Tibial nerve (tissue), 4 donors: ENCODE data around the gene MPP7. TPM values are rescaled to one million over a fixed set of nuclear protein-coding genes. Genes with fewer than 3 reads are reported as not detected.
"Not testable (repeated sequence)": the region's sequence is repeated elsewhere in the genome, so short reads cannot be mapped to it uniquely, and the experiment has no call there.

Source experiments
- DNase-seq, 2 donors: peaks; one replicate each; pipeline ENCODE4 v3.0.0-alpha.2; 2019; ENCODE audit warnings: low spot score in 2 of 2
- H3K27ac ChIP-seq, 4 donors: fragments of 200-600 bp; sonication (generic) in 3 of 4; one replicate each; pipeline ENCODE4 v1.5.1; 2017 to 2019; ENCODE audit warnings: mild to moderate bottlenecking in 1 of 4
- H3K27me3 ChIP-seq, 2 donors: fragments of 200-600 bp; sonication (generic) in 1 of 2; one replicate each; pipeline versions ENCODE4 v1.5.1 to v1.6.0; 2017 to 2019
- H3K36me3 ChIP-seq, 3 donors: fragments of 200-600 bp; sonication (generic); one replicate each; pipeline ENCODE4 v1.5.1; 2018 to 2019
- H3K4me1 ChIP-seq, 4 donors: fragments of 200-600 bp; sonication (generic) in 3 of 4; one replicate each; pipeline ENCODE4 v1.5.1; 2017 to 2019
- H3K4me3 ChIP-seq, 4 donors: fragments of 200-600 bp; sonication (generic) in 3 of 4; one replicate each; pipeline ENCODE4 v1.5.1; 2017 to 2019; ENCODE audit warnings: mild to moderate bottlenecking in 1 of 4, moderate library complexity in 1 of 4
- H3K9me3 ChIP-seq, 4 donors: fragments of 200-600 bp; sonication (generic) in 3 of 4; one replicate each; pipeline ENCODE4 v1.5.1; 2017 to 2019
- EP300 ChIP-seq, 2 donors: sonication (generic); formaldehyde crosslinking; IDR thresholded peaks; one replicate each; pipeline ENCODE4 v1.6.1; 2017; ENCODE audit warnings: antibody characterized with exemption in 2 of 2, mild to moderate bottlenecking in 1 of 2
- POLR2A ChIP-seq, 2 donors: fragments of 450-650 bp; IDR thresholded peaks; one replicate each; pipeline ENCODE4 v1.6.1; 2017; ENCODE audit warnings: antibody characterized with exemption in 2 of 2, mild to moderate bottlenecking in 2 of 2, moderate library complexity in 2 of 2
- WGBS, 2 donors: methylation state at CpG; one replicate each; pipeline ENCODE4 v1.1.5; 2018; 5-methylcytosine and 5-hydroxymethylcytosine counted together
- total RNA-seq, 4 donors: library from RNA; depleted of rRNA; stranded (reverse); fragments of >200 nt; gene quantifications; one replicate each; pipeline ENCODE4 v1.1.0, GENCODE V29; 2016
- TF ChIP-seq, protein P1 (sequence below), 5 experiments: fragments of 200-600 bp in 3 of 5; fragments of 450-650 bp in 2 of 5; sonication (generic) in 3 of 5; IDR thresholded peaks; one replicate each; pipeline ENCODE4 v1.5.1; 2016 to 2019; ENCODE audit warnings: antibody characterized with exemption in 5 of 5, mild to moderate bottlenecking in 3 of 5, moderate library complexity in 2 of 5

Gene MPP7
- 1 to 10 TPM; 1.5 to 8.4 (median 4.3) TPM for total RNA-seq

DNA sequence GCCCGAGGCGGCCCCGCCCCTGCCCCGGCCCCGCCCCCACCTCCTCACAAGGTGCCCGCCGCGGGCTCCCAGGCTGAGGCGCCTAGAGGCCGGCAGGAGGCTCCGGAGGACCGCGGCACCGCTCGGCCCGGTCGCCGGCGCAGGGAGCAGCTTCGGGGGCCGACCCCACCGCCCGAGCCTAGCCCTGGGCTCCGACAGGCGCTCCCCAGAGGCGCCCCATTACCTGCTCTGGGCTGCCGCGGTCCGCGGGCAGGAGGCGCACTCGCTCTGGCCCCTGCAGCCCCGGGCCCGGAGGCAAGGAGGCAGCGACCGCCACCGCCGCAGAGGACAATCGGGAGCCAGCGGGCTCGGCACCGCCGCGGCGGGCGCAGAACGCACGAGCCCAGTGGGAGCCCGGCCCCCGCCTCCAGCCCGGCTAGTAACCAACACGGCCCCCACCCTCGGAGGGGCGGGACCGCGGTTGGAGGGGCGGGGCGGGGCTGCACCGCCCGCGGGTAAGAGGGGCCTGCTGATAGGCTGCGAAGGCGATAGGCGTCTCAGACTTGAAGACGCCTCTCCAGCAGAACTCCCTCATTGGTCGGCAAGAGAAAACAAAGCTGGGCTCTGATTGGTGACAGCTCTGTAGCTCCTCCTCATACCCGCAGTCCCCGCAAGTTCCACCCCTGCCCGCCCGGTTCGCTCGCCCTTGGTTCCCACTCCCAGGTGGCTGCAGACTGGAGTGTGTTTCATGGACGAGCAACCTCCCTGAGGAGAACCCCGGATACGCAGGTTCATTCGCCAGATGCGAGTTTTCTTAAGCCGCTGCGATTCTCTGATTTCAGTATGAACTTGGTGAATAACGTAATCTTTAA is at the start of gene MPP7:
TSS of gene MPP7 (minus strand) at position 427 of the 851 bp plus-strand sequence. CDS start 64,460 bp downstream, outside the sequence.
- 1% methylated on average over 15 to 28 of the region's 80 CpGs for WGBS, 2 donors
- H3K27me3 ChIP-seq, result peaks cover 0 to 31% of the 10 kb centered on the region in 2 donors
- peaks cover 0 to 22% (median 0%) of the 10 kb centered on the region in 4 donors for H3K4me1 ChIP-seq
- H3K4me3 ChIP-seq, result peak within 1 kb of the TSS; percentile 56 to 98 (median 96)
- H3K36me3 ChIP-seq, result no peaks in the 10 kb centered on the region
- TF ChIP-seq, protein P1, sequence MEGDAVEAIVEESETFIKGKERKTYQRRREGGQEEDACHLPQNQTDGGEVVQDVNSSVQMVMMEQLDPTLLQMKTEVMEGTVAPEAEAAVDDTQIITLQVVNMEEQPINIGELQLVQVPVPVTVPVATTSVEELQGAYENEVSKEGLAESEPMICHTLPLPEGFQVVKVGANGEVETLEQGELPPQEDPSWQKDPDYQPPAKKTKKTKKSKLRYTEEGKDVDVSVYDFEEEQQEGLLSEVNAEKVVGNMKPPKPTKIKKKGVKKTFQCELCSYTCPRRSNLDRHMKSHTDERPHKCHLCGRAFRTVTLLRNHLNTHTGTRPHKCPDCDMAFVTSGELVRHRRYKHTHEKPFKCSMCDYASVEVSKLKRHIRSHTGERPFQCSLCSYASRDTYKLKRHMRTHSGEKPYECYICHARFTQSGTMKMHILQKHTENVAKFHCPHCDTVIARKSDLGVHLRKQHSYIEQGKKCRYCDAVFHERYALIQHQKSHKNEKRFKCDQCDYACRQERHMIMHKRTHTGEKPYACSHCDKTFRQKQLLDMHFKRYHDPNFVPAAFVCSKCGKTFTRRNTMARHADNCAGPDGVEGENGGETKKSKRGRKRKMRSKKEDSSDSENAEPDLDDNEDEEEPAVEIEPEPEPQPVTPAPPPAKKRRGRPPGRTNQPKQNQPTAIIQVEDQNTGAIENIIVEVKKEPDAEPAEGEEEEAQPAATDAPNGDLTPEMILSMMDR (IDR thresholded peaks at IDR 0.05), result peak; percentile 11 to 58 (median 32)
- TF ChIP-seq EP300 (IDR thresholded peaks at IDR 0.05), result peak; percentile 40 to 74
- no peak for TF ChIP-seq POLR2A (IDR thresholded peaks at IDR 0.05)
- peak within 1 kb of the TSS; percentile 82 to 93 (median 86) for H3K27ac ChIP-seq
- H3K9me3 ChIP-seq, result no peaks in the 10 kb centered on the region
- DNase-seq, result peak; percentile 92 to 95

DNA sequence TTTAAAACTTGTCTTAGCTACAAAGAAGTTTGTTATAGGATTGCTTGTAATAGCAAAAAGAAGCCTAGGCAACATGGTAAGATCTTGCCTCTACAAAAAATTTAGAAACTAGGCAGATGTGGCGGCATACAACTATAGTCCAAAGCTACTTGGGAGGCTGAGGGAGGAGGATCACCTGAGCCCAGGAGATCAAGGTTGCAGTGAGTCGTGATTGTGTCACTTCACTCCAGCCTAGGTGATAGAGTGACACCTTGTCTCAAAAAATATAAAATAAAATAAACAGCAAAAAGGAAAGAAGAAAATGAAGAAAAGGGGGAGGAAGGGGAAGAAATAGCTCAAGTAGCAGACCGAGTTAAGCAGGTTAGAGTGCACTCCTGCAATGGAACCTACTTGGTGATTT is 47.0 kb upstream of the MPP7 start:
- H3K4me1 ChIP-seq, result no peaks in the 10 kb centered on the region
- WGBS, 2 donors, result 91 to 93% methylated on average over 3 of the region's 3 CpGs
- TF ChIP-seq, protein P1 (IDR thresholded peaks at IDR 0.05), result no peak
- TF ChIP-seq POLR2A (IDR thresholded peaks at IDR 0.05) (no peak), EP300 (IDR thresholded peaks at IDR 0.05) (no peak)
- H3K27ac ChIP-seq, result no peak overlapping the region
- DNase-seq, result no peak
- peaks cover 0 to 6% (median 0%) of the 10 kb centered on the region in 4 donors for H3K9me3 ChIP-seq
- H3K27me3 ChIP-seq, result no peaks in the 10 kb centered on the region
- H3K36me3 ChIP-seq, result no peaks in the 10 kb centered on the region
- no peak overlapping the region for H3K4me3 ChIP-seq

DNA sequence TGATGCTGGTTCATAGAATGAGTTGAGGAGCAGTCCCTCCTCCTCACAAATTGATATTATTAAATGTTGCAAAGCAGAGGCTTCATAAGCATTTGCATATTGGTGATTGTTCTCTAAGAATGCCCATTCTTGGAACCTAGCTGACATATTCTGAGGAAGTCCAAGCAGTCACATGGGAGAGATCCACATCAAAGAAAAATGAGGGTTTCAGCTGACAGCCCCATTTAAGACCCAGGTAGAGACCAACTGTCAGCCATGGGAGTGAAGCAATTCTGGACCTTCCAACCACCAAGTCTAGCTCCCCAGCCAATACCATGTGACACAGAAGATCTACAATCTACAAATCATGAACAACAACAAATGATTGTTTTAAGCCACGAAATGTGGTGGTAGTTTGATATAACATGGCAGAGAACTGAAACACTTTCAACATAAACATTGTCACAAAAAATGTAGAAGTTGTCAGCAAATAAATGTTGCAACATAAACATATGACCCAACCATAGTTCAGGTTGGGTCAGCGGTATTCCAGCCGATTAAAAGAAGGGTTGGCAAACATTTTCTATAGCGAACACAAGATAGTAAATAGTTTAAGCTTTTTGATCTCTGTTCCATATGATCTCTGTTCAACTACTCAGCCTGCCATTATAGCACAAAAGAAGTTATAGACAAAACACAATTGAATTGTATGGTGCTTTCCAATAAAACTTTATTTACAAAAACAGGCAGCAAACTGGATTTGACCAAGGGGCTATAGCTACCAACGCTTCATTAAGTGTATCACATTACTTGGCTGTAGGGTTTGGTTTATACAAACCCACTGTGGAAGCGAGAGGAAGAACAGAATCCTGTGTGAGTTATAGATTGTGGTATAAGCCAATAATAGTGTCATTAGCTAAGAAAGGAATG is 41.4 kb upstream of the MPP7 start:
- no peak for TF ChIP-seq EP300 (IDR thresholded peaks at IDR 0.05)
- TF ChIP-seq, protein P1 (IDR thresholded peaks at IDR 0.05), result no peak
- no peak for TF ChIP-seq POLR2A (IDR thresholded peaks at IDR 0.05)
- H3K9me3 ChIP-seq, result peaks cover 0 to 6% (median 0%) of the 10 kb centered on the region in 4 donors
- H3K36me3 ChIP-seq, result no peaks in the 10 kb centered on the region
- DNase-seq, result no peak
- no peaks in the 10 kb centered on the region for H3K27me3 ChIP-seq
- H3K4me3 ChIP-seq, result no peak overlapping the region
- 86 to 87% methylated on average over 6 of the region's 6 CpGs for WGBS, 2 donors
- H3K27ac ChIP-seq, result no peak overlapping the region
- H3K4me1 ChIP-seq, result no peaks in the 10 kb centered on the region

DNA sequence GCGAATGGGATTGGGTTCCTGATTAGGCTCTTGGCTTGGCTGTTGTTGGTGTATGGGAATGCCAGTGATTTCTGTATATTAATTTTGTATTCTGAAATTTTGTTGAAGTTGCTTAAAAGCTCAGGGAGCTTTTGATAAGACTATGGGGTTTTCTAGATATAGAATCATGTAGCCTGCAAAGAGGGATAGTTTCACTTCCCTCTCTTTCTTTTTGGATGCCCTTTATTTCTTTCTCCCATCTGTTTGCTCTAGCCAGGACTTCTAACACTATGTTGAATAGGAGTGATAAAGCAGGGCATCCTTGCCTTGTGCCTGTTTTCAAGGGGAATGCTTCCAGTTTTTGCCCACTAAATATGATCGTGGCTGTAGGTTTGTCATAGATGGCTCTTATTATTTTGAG is 40.4 kb upstream of the MPP7 start:
- Histone ChIP-seq H3K9me3 (peaks cover 0 to 6% (median 0%) of the 10 kb centered on the region in 4 donors), H3K27me3 (no peaks in the 10 kb centered on the region), H3K4me1 (no peaks in the 10 kb centered on the region), H3K27ac (no peak overlapping the region), H3K36me3 (no peaks in the 10 kb centered on the region), H3K4me3 (no peak overlapping the region)
- WGBS, 2 donors, result 89 to 94% methylated on average over 2 of the region's 2 CpGs
- DNase-seq, result no peak
- TF ChIP-seq, protein P1 (IDR thresholded peaks at IDR 0.05), result no peak
- no peak for TF ChIP-seq EP300 (IDR thresholded peaks at IDR 0.05)
- TF ChIP-seq POLR2A (IDR thresholded peaks at IDR 0.05), result no peak

DNA sequence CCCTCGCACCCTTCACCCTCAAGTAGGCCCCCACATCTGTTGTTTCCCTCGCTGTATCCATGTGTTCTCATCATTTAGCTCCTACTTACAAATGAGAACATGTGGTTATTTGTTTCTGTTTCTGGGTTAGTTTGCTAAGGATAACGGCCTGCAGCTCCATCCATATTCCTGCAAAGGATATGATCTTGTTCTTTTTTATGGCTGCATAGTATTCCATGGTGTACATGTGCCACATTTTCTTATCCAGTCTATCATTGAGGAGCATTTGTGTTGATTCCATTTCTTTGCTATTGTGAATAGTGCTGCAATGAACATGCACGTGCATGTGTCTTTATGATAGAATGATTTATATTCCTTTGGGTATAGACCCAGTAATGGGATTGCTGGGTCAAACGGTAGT is 38.8 kb upstream of the MPP7 start:
- H3K9me3 ChIP-seq, DNase-seq: not testable (repeated sequence)
- WGBS, 2 donors, result 90% methylated on average over 5 of the region's 5 CpGs

More for the DNA sequence above, 38.8 kb upstream of the MPP7 start:
- H3K4me1 ChIP-seq, H3K27me3 ChIP-seq, H3K27ac ChIP-seq, H3K4me3 ChIP-seq, H3K36me3 ChIP-seq: not testable (repeated sequence)
